DND-41 (cell line): ENCODE results near the gene OST4.
"Not testable (repeated sequence)": the region's sequence is repeated elsewhere in the genome, so short reads cannot be mapped to it uniquely, and the experiment has no call there.

ENCODE experiments used
- ATAC-seq: fragments of 200-7000 bp; cut with Tn5 transposase; 3 replicates; pipeline ENCODE4 v1.9.1; 2021; ENCODE audit warnings: low read depth; ENCODE audit not compliant: insufficient read depth
- DNase-seq: peaks from one replicate; pipeline ENCODE4 v3.0.0-alpha.2; 2020
- H2AFZ ChIP-seq: 2 replicates; pipeline ENCODE4 v1.6.0; 2012; ENCODE audit warnings: low read depth, low read length
- H3K27ac ChIP-seq: 2 replicates; pipeline ENCODE4 v1.5.1; 2012; ENCODE audit warnings: low read length, inconsistent platforms
- H3K27me3 ChIP-seq: fragments of 200-600 bp; sonication (generic); 2 replicates; pipeline ENCODE4 v1.6.0; 2012; ENCODE audit warnings: low read length, mild to moderate bottlenecking, inconsistent platforms; ENCODE audit not compliant: insufficient read depth, poor library complexity
- H3K36me3 ChIP-seq: 2 replicates; pipeline ENCODE4 v1.5.1; 2012; ENCODE audit warnings: low read length, inconsistent platforms; ENCODE audit not compliant: insufficient read depth
- H3K4me1 ChIP-seq: 2 replicates; pipeline ENCODE4 v1.5.1; 2012; ENCODE audit warnings: mild to moderate bottlenecking, low read length; ENCODE audit not compliant: insufficient read depth
- H3K4me2 ChIP-seq: 2 replicates; pipeline ENCODE4 v1.6.0; 2012; ENCODE audit warnings: mild to moderate bottlenecking, moderate library complexity, low read length, inconsistent platforms; ENCODE audit not compliant: insufficient read depth
- H3K4me3 ChIP-seq, 2 experiments: fragments of 200-600 bp in 1 of 2; shearing (Covaris generic) in 1 of 2; 2 replicates each; pipeline ENCODE4 v1.5.1; 2012 to 2016; ENCODE audit warnings: inconsistent platforms in 2 of 2, low read length in 2 of 2, mild to moderate bottlenecking in 2 of 2, low read depth in 1 of 2, moderate library complexity in 1 of 2
- H3K79me2 ChIP-seq: 2 replicates; pipeline ENCODE4 v1.6.0; 2012; ENCODE audit warnings: low read length, inconsistent platforms; ENCODE audit not compliant: insufficient read depth
- H3K9ac ChIP-seq: 2 replicates; pipeline ENCODE4 v1.6.0; 2012; ENCODE audit warnings: low read depth, mild to moderate bottlenecking, inconsistent platforms, low read length, moderate library complexity
- H3K9me3 ChIP-seq: 2 replicates; pipeline ENCODE4 v1.5.1; 2012; ENCODE audit warnings: low read length, moderate library complexity, mild to moderate bottlenecking, inconsistent platforms; ENCODE audit not compliant: insufficient read depth, severe bottlenecking
- H4K20me1 ChIP-seq: 2 replicates; pipeline ENCODE4 v1.6.0; 2012; ENCODE audit warnings: low read length; ENCODE audit not compliant: insufficient read depth
- EZH2 ChIP-seq: IDR thresholded peaks from 3 replicates; pipeline ENCODE4 v1.6.1; 2012; ENCODE audit warnings: borderline replicate concordance, low read depth, mild to moderate bottlenecking, moderate library complexity, low read length, inconsistent platforms; ENCODE audit not compliant: severe bottlenecking
- TF ChIP-seq, protein P1 (sequence below): IDR thresholded peaks from 2 replicates; pipeline ENCODE4 v1.5.1; 2012; ENCODE audit warnings: borderline replicate concordance, low read length, moderate library complexity, mild to moderate bottlenecking; ENCODE audit not compliant: poor library complexity, severe bottlenecking; ENCODE audit errors: extremely low read depth

Gene OST4

DNA sequence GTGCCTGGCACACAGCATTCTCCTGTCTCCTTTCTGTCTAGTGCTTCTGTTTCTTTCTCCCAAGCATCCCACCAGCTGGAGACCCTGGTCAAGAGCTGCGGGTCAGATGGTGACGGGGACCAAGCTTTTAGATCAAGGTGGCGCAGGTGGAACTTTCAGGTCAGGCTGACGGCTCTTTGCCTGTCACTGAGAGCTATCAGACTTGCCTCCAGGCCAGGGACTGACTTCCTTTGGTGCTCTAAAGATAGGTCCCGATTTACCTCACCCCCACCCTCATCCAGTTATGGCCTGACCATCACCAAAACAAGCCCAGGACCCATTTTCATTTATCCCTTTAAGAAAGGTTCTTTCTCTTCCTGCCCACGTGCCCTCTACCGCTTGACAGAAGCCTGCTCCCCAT, 5.8 kb upstream of the OST4 start:
- H3K4me1 ChIP-seq: peaks cover 54% of the 10 kb centered on the region
- H3K4me2 ChIP-seq: no peak overlapping the region

DNA sequence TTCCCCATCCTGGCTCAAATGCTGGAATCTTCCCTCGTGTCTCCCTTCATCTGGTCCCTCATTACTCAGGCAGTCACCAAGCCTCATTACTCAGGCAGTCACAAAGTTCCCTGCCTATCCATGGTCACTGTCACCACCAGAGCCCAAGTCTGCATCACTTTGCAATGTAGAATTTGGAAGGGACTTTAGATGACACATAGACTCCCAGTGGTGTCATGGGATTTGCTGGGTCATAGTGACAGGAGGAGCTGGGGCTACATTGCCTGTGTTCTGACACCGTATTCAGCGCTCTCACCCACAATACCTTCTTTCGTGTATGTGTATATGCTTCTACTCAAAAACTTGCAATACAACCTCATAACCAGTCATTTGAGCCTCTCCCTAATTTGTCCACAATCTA, 4.9 kb upstream of the OST4 start:
- ATAC-seq: no peak
- Histone ChIP-seq H3K36me3 (no peaks in the 10 kb centered on the region; the same call in 1 of the 2 replicates), H3K4me1 (peaks cover 49% of the 10 kb centered on the region), H2AFZ (no peak overlapping the region), H3K4me2 (no peak overlapping the region), H3K27me3 (no peaks in the 10 kb centered on the region), H3K79me2 (peaks cover 1% of the 10 kb centered on the region), H3K27ac (no peak overlapping the region; the same call in 1 of the 2 replicates), H3K9ac (no peak overlapping the region), H4K20me1 (no peaks in the 10 kb centered on the region), H3K9me3 (no peaks in the 10 kb centered on the region), H3K4me3 (no peak overlapping the region)
- DNase-seq: no peak
- TF ChIP-seq, protein P1, sequence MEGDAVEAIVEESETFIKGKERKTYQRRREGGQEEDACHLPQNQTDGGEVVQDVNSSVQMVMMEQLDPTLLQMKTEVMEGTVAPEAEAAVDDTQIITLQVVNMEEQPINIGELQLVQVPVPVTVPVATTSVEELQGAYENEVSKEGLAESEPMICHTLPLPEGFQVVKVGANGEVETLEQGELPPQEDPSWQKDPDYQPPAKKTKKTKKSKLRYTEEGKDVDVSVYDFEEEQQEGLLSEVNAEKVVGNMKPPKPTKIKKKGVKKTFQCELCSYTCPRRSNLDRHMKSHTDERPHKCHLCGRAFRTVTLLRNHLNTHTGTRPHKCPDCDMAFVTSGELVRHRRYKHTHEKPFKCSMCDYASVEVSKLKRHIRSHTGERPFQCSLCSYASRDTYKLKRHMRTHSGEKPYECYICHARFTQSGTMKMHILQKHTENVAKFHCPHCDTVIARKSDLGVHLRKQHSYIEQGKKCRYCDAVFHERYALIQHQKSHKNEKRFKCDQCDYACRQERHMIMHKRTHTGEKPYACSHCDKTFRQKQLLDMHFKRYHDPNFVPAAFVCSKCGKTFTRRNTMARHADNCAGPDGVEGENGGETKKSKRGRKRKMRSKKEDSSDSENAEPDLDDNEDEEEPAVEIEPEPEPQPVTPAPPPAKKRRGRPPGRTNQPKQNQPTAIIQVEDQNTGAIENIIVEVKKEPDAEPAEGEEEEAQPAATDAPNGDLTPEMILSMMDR: no peak
- no peak for TF ChIP-seq EZH2

More for the DNA sequence above, 5.8 kb upstream of the OST4 start:
- H3K27ac ChIP-seq: no peak overlapping the region
- H3K4me3 ChIP-seq: no peak overlapping the region
- H2AFZ ChIP-seq: no peak overlapping the region
- no peaks in the 10 kb centered on the region for H3K36me3 ChIP-seq
- DNase-seq (no peak), ATAC-seq (no peak)
- TF ChIP-seq, protein P1: no peak
- TF ChIP-seq EZH2: no peak
- H3K27me3 ChIP-seq: no peaks in the 10 kb centered on the region
- no peaks in the 10 kb centered on the region for H3K9me3 ChIP-seq
- H3K79me2 ChIP-seq: no peaks in the 10 kb centered on the region
- H3K9ac ChIP-seq: no peak overlapping the region
- H4K20me1 ChIP-seq: no peaks in the 10 kb centered on the region

GRCh38 chr2:27075566-27075871, 4.1 kb upstream of the OST4 start:
- H3K9ac ChIP-seq: peak overlapping the region; percentile 27
- peak; percentile 10 for ATAC-seq
- H3K4me3 ChIP-seq, H4K20me1 ChIP-seq, H3K9me3 ChIP-seq, H3K27me3 ChIP-seq, H3K36me3 ChIP-seq, H3K79me2 ChIP-seq, DNase-seq, H2AFZ ChIP-seq: not testable (repeated sequence)
- peak overlapping the region; percentile 20 for H3K4me2 ChIP-seq
- H3K4me1 ChIP-seq: peaks cover 47% of the 10 kb centered on the region
- H3K27ac ChIP-seq: peak overlapping the region; percentile 56

GRCh38 chr2:27074738-27075565, 3.5 kb upstream of the OST4 start:
- Histone ChIP-seq H3K9ac (peak overlapping the region; percentile 27), H2AFZ (peak overlapping the region; percentile 0; the same call in 1 of the 2 replicates), H3K9me3 (no peaks in the 10 kb centered on the region), H3K36me3 (peaks cover 8% of the 10 kb centered on the region), H4K20me1 (peaks cover 10% of the 10 kb centered on the region; the same call in 1 of the 2 replicates), H3K27me3 (no peaks in the 10 kb centered on the region), H3K4me1 (peaks cover 49% of the 10 kb centered on the region), H3K4me2 (peak overlapping the region; percentile 20), H3K4me3 (0 out of 4 replicates have a peak overlapping the region, but pooled peaks of 1 of the 2 experiments have one; percentile 1), H3K27ac (peak overlapping the region; percentile 56), H3K79me2 (peaks cover 15% of the 10 kb centered on the region)
- TF ChIP-seq, protein P1: no peak
- TF ChIP-seq EZH2: no peak
- ATAC-seq (peak; percentile 58), DNase-seq (peak; percentile 81)
